AG04450 (cell line): ENCODE results near the gene TSPAN19. TPM values are rescaled to one million over a fixed set of nuclear protein-coding genes. Genes with fewer than 3 reads are reported as not detected.
A peak's percentile ranks its signal among the peaks of the same experiment; 100 is the strongest.

Experiments
- CTCF ChIA-PET: fragments of 300-600, 350-600 bp; formaldehyde crosslinking; extraction: SDS; loops from one replicate; lab custom pipeline; 2022; ENCODE audit warnings: antibody characterized with exemption, inconsistent platforms; lab: Charles Lee
- POLR2A ChIA-PET: fragments of 350-600 bp; formaldehyde crosslinking; extraction: SDS; loops from one replicate; lab custom pipeline; 2021; ENCODE audit warnings: antibody characterized with exemption, inconsistent platforms; lab: Yijun Ruan, JAX
- DNase-seq: peaks from one replicate; pipeline ENCODE4 v3.0.0-alpha.2; 2011; ENCODE audit warnings: low read depth, low spot score
- H3K27ac ChIP-seq: one replicate; pipeline ENCODE4 v1.5.1; 2012; ENCODE audit warnings: low read depth, low read length, control low read depth
- H3K27me3 ChIP-seq: one replicate; pipeline ENCODE4 v1.6.0; 2012; ENCODE audit warnings: low read length; ENCODE audit not compliant: control insufficient read depth, insufficient read depth
- H3K4me3 ChIP-seq: 2 replicates; pipeline ENCODE4 v1.5.1; 2011; ENCODE audit warnings: mild to moderate bottlenecking, low read depth, low read length, control low read depth
- H3K9me3 ChIP-seq: 2 replicates; pipeline ENCODE4 v1.5.1; 2012; ENCODE audit warnings: low read length; ENCODE audit not compliant: control insufficient read depth, insufficient read depth
- CTCF ChIP-seq: IDR thresholded peaks from 2 replicates; pipeline ENCODE4 v1.5.1; 2011; ENCODE audit warnings: low read depth, low read length, control low read depth, inconsistent platforms
- polyA plus RNA-seq: library from polyadenylated mRNA; depleted of rRNA; stranded (reverse); fragments of >200 nt; gene quantifications from 2 replicates; pipeline ENCODE4 v1.2.3, GENCODE V29; 2011

TSPAN19 gene
- polyA plus RNA-seq, 1 experiment: not detected

DNA sequence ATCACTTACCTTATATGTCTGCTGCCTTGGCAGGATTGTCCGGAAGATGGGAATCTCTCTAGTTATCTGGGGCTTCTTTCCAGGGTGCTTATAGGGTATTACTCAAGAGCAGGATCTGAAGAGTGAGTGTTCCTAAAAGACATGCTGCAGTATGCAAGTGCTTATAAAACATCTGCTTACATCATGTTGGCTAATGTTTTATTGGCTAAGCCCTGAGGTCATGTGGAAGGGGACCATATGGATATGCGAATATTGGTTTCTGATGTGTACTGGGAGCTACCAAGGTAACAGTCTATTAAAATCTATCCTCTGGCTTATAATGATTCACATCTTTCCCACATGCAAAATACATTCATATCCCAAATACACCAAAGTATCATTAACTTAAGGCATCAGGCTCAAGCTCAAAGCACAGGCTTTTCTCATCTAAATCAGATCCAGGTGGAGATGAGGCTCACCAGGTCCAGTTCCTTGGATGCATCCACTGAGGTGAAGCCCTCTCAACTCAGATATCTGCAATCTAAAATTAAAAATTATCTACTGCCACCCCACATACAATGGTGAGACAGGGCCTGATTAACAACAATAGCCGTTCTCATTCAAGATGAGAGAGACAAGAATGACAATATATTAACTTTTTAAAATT lies 29.9 kb upstream of the TSPAN19 start:
- H3K9me3 ChIP-seq: no peaks in the 10 kb centered on the region
- ChIA-PET CTCF (interaction anchor here (0.6 to 2.1 kb wide), 2 partner anchors 8 to 11 kb away, joined by 3 to 8 read pairs; no protein-coding TSS in a partner anchor), POLR2A (no interaction called here)
- TF ChIP-seq CTCF: no peak
- DNase-seq: no peak
- no peaks in the 10 kb centered on the region for H3K27me3 ChIP-seq
- H3K4me3 ChIP-seq: no peak overlapping the region
- H3K27ac ChIP-seq: no peak overlapping the region

GRCh38 chr12:85060916-85061315 lies 24.8 kb upstream of the TSPAN19 start:
- Histone ChIP-seq H3K27ac (no peak overlapping the region), H3K9me3 (no peaks in the 10 kb centered on the region), H3K4me3 (no peak overlapping the region), H3K27me3 (no peaks in the 10 kb centered on the region)
- TF ChIP-seq CTCF: no peak
- CTCF ChIA-PET: interaction anchor here (1.5 to 5.5 kb wide), 2 partner anchors 16 to 186 kb away, joined by 4 to 69 read pairs; no protein-coding TSS in a partner anchor
- DNase-seq: no peak
- POLR2A ChIA-PET: no interaction called here

DNA sequence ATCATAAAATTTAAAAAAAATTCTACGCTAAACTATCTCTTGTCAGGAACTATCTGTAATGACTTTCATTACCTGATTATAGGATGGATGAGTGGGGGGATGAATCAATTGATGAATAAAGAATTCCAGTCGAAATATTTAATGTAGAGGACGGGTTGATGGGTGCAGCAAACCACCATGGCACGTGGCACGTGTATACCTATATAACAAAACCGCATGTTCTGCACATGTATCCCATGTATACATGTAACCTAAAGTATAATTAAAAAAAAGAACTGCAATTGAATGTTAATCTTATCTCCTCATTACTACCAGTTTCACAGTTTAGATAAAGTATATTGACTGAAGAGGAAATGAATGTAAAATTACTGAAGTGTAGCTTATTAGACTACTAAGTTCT lies 23.5 kb upstream of the TSPAN19 start:
- no peak for TF ChIP-seq CTCF
- POLR2A ChIA-PET: no interaction called here
- no peaks in the 10 kb centered on the region for H3K27me3 ChIP-seq
- DNase-seq: no peak
- no peaks in the 10 kb centered on the region for H3K9me3 ChIP-seq
- H3K4me3 ChIP-seq: no peak overlapping the region
- H3K27ac ChIP-seq: no peak overlapping the region
- CTCF ChIA-PET: interaction anchor here (0.9 to 5.5 kb wide), 6 partner anchors 11 to 187 kb away, joined by 3 to 69 read pairs (median 24); no protein-coding TSS in a partner anchor

- Histone ChIP-seq H3K27ac (no peak overlapping the region), H3K27me3 (no peaks in the 10 kb centered on the region), H3K9me3 (no peaks in the 10 kb centered on the region), H3K4me3 (no peak overlapping the region)
- TF ChIP-seq CTCF: no peak
- CTCF ChIA-PET: interaction anchor here (0.9 to 5.5 kb wide), 14 partner anchors 8 to 216 kb away, joined by 3 to 69 read pairs (median 6); partner anchors contain the start of genes LRRIQ1 and TSPAN19
- POLR2A ChIA-PET: no interaction called here
- no peak for DNase-seq
Measured at GRCh38 chr12:85058339-85058738, 22.3 kb upstream of the TSPAN19 start.

- CTCF ChIA-PET: interaction anchor here (0.5 to 5.5 kb wide), 35 partner anchors 9 to 855 kb away, joined by 3 to 69 read pairs (median 5); partner anchors contain the start of genes LRRIQ1 and TSPAN19
- POLR2A ChIA-PET: no interaction called here
- Histone ChIP-seq H3K9me3 (no peaks in the 10 kb centered on the region), H3K27ac (no peak overlapping the region), H3K4me3 (no peak overlapping the region), H3K27me3 (no peaks in the 10 kb centered on the region)
- peak; percentile 84 for TF ChIP-seq CTCF
- DNase-seq: peak; percentile 13
Measured at GRCh38 chr12:85057370-85057963, 21.4 kb upstream of the TSPAN19 start.
